22Rv1 (cell line): ENCODE measurements around the gene DDX41.

Experiments
- H3K27ac ChIP-seq: fragments of 450-650 bp; 2 replicates; pipeline ENCODE4 v1.5.1; 2017
- ZFX ChIP-seq: fragments of 450-650 bp; IDR thresholded peaks from 2 replicates; pipeline ENCODE4 v1.6.1; 2017; ENCODE audit warnings: antibody characterized with exemption, borderline replicate concordance
- TF ChIP-seq, protein P1 (sequence below): fragments of 450-650 bp; IDR thresholded peaks from 2 replicates; pipeline ENCODE4 v1.5.1; 2017; ENCODE audit warnings: mild to moderate bottlenecking

The DDX41 gene

DNA sequence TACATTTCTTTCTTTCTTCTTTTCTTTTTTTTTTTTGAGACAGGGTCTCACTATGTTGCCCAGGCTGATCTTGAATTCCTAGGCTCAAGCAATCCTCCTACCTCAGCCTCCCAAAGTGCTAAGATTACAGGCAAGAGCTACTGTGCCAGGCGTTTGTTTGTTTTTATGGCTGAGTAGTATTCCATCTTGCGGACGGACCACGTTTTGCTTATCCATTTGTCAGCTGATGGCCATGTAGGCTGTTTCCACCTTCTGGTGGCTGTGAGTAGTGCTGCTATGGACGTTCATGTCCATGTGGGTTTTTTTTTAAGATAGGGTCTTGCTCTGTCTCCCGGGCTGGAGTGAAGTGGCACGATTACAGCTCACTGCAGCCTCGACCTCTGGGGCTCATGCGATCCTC is 9.6 kb downstream of the DDX41 start:
- TF ChIP-seq, protein P1, sequence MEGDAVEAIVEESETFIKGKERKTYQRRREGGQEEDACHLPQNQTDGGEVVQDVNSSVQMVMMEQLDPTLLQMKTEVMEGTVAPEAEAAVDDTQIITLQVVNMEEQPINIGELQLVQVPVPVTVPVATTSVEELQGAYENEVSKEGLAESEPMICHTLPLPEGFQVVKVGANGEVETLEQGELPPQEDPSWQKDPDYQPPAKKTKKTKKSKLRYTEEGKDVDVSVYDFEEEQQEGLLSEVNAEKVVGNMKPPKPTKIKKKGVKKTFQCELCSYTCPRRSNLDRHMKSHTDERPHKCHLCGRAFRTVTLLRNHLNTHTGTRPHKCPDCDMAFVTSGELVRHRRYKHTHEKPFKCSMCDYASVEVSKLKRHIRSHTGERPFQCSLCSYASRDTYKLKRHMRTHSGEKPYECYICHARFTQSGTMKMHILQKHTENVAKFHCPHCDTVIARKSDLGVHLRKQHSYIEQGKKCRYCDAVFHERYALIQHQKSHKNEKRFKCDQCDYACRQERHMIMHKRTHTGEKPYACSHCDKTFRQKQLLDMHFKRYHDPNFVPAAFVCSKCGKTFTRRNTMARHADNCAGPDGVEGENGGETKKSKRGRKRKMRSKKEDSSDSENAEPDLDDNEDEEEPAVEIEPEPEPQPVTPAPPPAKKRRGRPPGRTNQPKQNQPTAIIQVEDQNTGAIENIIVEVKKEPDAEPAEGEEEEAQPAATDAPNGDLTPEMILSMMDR = peak; percentile 18; the same call in 1 of the 2 replicates
- TF ChIP-seq ZFX = no peak
- no peak overlapping the region for H3K27ac ChIP-seq

DNA sequence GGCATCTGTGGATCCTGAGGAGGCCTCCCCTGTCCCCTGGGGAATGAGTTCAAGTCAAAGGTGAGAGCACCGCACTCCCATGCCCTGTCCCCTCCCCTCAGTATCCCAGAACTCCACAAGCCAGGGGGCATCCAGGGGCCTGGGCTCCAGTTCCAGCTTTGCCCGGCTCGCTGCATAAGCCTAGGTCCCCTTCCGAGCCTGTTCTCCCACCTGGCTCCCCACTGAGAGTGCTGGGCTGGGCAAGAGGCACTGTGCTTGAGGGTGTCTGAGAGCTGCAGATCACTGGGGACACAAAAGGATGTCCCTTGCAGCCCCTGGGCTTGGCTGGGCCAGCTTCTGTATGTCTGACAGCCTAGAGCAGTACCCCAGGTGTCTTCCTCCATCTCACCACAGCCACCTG is 11.7 kb downstream of the DDX41 start:
- TF ChIP-seq, protein P1 = no peak
- TF ChIP-seq ZFX = no peak
- no peak overlapping the region for H3K27ac ChIP-seq

GRCh38 chr5:177504086-177505056 is 12.4 kb downstream of the DDX41 start:
- no peak for TF ChIP-seq ZFX
- TF ChIP-seq, protein P1 = no peak
- H3K27ac ChIP-seq = no peak overlapping the region

- no peak overlapping the region for H3K27ac ChIP-seq
- TF ChIP-seq ZFX = no peak
- TF ChIP-seq, protein P1 = no peak
Observed at GRCh38 chr5:177503351-177504085, 13.2 kb downstream of the DDX41 start.

DNA sequence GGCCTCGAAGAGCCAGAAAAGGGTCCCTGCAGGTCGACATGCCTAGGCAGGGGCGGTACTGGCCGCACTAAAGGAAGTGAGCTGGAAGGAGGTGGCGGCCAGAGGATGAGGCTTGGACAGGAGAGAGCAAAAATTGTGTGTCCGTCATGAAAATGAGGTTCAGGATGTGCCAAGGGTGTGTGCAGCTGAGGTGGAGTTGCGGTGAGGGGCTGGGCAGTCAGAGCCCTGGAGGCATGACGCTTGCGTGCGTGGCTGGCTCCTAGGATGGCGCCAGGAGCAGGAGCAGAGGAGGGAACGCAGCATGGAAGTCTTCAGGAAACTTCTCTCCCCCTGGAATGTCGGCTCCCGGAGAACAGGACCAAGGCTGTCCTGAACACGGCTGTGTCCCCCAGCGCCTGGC is 13.9 kb downstream of the DDX41 start:
- TF ChIP-seq, protein P1 = no peak
- no peak for TF ChIP-seq ZFX
- no peak overlapping the region for H3K27ac ChIP-seq

DNA sequence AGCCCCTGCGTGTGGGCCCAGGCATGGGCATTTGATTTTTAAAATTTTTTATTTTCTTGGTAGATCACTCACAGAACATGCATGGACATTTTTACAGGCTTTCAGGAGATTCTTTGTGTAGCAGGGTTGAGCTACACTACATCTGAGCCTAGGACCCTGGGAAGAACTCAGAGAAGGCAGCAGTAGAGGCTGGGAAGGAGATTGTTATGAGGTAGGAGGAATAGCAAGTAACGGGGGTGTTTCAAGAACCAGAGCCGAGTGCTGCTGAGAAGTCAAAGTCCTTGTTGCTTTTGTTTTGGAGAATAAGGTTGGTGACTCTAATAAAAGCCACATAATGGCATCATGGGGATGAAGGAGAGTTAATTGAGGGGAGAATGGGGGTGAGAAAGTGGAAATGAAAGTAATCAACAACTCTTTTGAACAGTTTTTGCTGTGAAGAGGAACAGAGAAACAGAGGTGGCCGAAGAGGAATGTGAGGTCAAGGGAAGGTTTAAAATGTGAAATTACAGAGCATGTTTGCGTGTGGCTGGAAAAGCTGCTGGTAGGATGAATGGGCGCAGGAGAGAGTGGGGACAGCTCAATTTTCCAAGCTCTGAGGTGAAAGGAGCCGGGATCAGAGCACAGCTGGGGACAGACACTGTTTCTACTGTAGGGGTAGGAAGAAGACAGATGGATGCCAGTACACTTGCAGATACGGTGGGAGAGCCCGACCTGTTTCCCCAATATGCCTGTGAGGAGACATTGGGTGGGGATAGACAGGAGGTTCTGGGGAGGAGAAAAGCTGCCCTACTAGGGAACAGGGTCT is 14.7 kb downstream of the DDX41 start:
- H3K27ac ChIP-seq = no peak overlapping the region
- TF ChIP-seq, protein P1 = no peak
- TF ChIP-seq ZFX = no peak
